Activated T-helper 9 cell treated with anti-CD3 and anti-CD28 coated beads, Interleukin-2, amount 50 U/mL, for 16 hours (primary cell): Measurements from ENCODE around the gene TYW1.
"Not testable (repeated sequence)": the region's sequence is repeated elsewhere in the genome, so short reads cannot be mapped to it uniquely, and the experiment has no call there.

Source experiments
- DNase-seq: peaks from one replicate; pipeline ENCODE4 v3.0.0-alpha.2; 2020; ENCODE audit warnings: low read depth

TYW1 gene

GRCh38 chr7:67046819-67047218 lies 50.2 kb downstream of the TYW1 start:
- DNase-seq, result not testable (repeated sequence)

- DNase-seq, result not testable (repeated sequence)
Observed at GRCh38 chr7:67049908-67050307, 53.3 kb downstream of the TYW1 start.

GRCh38 chr7:67052161-67052560 lies 55.5 kb downstream of the TYW1 start:
- DNase-seq, result not testable (repeated sequence)

GRCh38 chr7:67056683-67057082 lies 60.0 kb downstream of the TYW1 start:
- no peak for DNase-seq

- not testable (repeated sequence) for DNase-seq
Observed at GRCh38 chr7:67061321-67061720, 64.7 kb downstream of the TYW1 start.

- DNase-seq, result not testable (repeated sequence)
Observed at GRCh38 chr7:67062802-67063201, 66.2 kb downstream of the TYW1 start.

- not testable (repeated sequence) for DNase-seq
Observed at GRCh38 chr7:67066950-67067622, 70.5 kb downstream of the TYW1 start.

GRCh38 chr7:67076120-67076519 lies 79.5 kb downstream of the TYW1 start:
- not testable (repeated sequence) for DNase-seq

- DNase-seq, result not testable (repeated sequence)
Observed at GRCh38 chr7:67082880-67083279, 86.2 kb downstream of the TYW1 start.

- DNase-seq, result not testable (repeated sequence)
Observed at GRCh38 chr7:67089261-67089660, 92.6 kb downstream of the TYW1 start.

- DNase-seq, result not testable (repeated sequence)
Observed at GRCh38 chr7:67091053-67091452, 94.4 kb downstream of the TYW1 start.

GRCh38 chr7:67098031-67098430 lies 101.4 kb downstream of the TYW1 start:
- not testable (repeated sequence) for DNase-seq

GRCh38 chr7:67099406-67099805 lies 102.8 kb downstream of the TYW1 start:
- DNase-seq, result not testable (repeated sequence)

GRCh38 chr7:67100038-67100437 lies 103.4 kb downstream of the TYW1 start:
- DNase-seq, result not testable (repeated sequence)

GRCh38 chr7:67100956-67101361 lies 104.3 kb downstream of the TYW1 start:
- no peak for DNase-seq

- not testable (repeated sequence) for DNase-seq
Observed at GRCh38 chr7:67104937-67105336, 108.3 kb downstream of the TYW1 start.

GRCh38 chr7:67105377-67105776 lies 108.7 kb downstream of the TYW1 start:
- DNase-seq, result no peak

- DNase-seq, result not testable (repeated sequence)
Observed at GRCh38 chr7:67106255-67106654, 109.6 kb downstream of the TYW1 start.

- not testable (repeated sequence) for DNase-seq
Observed at GRCh38 chr7:67111342-67111741, 114.7 kb downstream of the TYW1 start.

GRCh38 chr7:67114483-67115246 lies 118.0 kb downstream of the TYW1 start:
- DNase-seq, result not testable (repeated sequence)

GRCh38 chr7:67120491-67120890 lies 123.9 kb downstream of the TYW1 start:
- DNase-seq, result not testable (repeated sequence)

GRCh38 chr7:67128257-67128656 lies 131.6 kb downstream of the TYW1 start:
- not testable (repeated sequence) for DNase-seq

GRCh38 chr7:67130766-67131165 lies 134.1 kb downstream of the TYW1 start:
- not testable (repeated sequence) for DNase-seq
